Measurements from ENCODE around the gene ZNF217. TPM values are rescaled to one million over a fixed set of nuclear protein-coding genes. Genes with fewer than 3 reads are reported as not detected.

ZNF217 gene
- total RNA-seq, 2 donors from 2014 or later: 7.6 to 13.8 TPM

DNA sequence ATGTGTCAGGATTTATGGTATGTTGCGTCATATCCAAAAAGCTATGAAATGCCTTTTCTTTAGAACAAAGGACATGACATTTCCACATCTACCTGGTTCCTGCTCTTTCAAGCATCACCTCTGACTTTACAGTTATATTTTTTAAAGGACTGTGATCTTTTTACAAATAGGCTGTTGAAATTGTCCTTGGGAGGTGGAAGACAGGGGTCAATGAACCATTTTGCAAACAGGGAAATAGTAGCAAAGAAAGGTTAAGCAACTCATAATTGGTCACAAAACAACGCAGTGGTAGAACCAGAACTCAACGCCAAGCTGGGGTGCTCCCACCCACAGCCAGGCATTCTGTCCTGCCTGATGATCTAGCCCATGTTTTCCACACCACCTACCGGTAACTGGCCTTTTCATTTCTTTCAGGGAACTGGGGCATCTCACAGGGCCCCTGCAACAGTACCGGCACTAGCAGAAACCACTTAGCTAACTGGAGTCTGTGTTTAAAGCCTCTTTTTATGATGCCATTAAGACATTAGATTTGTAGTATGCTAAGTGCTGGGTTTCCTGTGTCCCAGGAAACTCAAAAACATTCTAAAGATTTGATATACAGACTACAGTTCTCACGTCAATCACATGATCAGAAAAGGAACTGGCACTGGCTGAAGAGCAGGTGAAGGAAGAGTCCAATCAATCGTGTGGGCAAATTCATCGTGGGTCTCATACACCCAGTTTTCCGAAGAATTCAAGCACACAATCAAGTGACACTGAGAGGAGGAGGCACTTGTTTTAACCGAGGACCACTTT lies 13.9 kb downstream of the ZNF217 start:
- peak; percentile 71 for DNase-seq (ENCODE audit: low spot score)
- Histone ChIP-seq H3K27ac (peak overlapping the region; percentile 59 to 66), H3K4me3 (no peak overlapping the region), H3K4me1 (peaks cover 0 to 45% of the 10 kb centered on the region in 2 donors), H3K27me3 (no peaks in the 10 kb centered on the region), H3K9me3 (no peaks in the 10 kb centered on the region), H3K36me3 (peaks cover 55% of the 10 kb centered on the region)
- TF ChIP-seq, protein P1, sequence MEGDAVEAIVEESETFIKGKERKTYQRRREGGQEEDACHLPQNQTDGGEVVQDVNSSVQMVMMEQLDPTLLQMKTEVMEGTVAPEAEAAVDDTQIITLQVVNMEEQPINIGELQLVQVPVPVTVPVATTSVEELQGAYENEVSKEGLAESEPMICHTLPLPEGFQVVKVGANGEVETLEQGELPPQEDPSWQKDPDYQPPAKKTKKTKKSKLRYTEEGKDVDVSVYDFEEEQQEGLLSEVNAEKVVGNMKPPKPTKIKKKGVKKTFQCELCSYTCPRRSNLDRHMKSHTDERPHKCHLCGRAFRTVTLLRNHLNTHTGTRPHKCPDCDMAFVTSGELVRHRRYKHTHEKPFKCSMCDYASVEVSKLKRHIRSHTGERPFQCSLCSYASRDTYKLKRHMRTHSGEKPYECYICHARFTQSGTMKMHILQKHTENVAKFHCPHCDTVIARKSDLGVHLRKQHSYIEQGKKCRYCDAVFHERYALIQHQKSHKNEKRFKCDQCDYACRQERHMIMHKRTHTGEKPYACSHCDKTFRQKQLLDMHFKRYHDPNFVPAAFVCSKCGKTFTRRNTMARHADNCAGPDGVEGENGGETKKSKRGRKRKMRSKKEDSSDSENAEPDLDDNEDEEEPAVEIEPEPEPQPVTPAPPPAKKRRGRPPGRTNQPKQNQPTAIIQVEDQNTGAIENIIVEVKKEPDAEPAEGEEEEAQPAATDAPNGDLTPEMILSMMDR (IDR thresholded peaks at IDR 0.05): no peak

DNA sequence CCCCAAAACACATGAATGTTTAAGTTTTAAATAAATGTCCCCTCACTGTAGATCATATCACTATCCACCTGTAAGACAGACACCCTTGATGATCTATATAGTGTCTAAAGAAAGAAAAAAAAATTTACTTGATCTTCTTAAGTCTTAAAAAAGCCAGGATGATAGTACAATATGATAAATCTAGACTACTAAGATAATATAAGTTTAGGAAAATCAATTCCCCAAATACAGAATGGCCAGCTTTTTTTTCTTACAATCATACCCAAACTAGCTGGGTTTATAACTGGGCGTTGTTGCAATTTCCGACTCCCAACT lies 14.4 kb downstream of the ZNF217 start:
- Histone ChIP-seq H3K36me3 (peaks cover 60% of the 10 kb centered on the region), H3K4me3 (no peak overlapping the region)
- TF ChIP-seq, protein P1 (IDR thresholded peaks at IDR 0.05): no peak

DNA sequence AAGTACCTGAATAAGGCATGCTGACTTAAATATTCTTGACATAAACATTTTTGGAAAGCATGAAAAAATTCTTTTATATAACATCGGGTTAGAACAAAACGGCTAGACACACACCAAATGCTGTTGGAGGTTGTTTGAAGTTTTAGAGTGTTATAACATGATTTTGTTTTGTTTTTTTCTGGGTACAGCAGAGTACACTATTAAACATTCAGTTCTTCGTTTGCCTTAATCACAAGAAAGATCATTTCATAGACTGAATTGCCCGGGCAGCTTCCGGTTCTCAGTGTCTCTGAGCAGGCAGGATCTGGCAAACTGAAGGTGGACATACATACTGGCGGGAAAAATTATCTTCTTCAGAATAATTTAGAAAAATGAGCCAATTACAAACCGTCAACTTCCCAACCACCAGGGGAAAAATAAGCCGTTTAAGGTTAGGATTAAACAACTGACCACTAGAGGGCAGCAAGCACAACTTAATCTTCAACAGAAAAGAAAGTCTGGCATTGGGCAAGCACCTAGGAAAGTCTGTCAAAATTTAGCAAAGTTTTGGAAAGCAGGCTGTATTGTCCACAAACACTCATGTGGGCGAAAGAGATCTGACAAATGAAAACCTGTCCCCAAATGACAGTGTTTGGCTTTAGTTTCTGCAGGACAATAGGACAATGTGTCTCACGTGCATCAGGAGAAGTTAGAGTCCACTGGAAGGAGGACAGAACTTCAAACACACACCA lies 15.0 kb downstream of the ZNF217 start:
- H3K4me1 ChIP-seq: peaks cover 0 to 45% of the 10 kb centered on the region in 2 donors

More for the DNA sequence above, 14.4 kb downstream of the ZNF217 start:
- peaks cover 0 to 45% of the 10 kb centered on the region in 2 donors for H3K4me1 ChIP-seq
- no peaks in the 10 kb centered on the region for H3K27me3 ChIP-seq
- DNase-seq (ENCODE audit: low spot score): no peak
- peak overlapping the region; percentile 59 to 66 for H3K27ac ChIP-seq
- no peaks in the 10 kb centered on the region for H3K9me3 ChIP-seq

GRCh38 chr20:53576586-53577318 lies 16.9 kb downstream of the ZNF217 start:
- Histone ChIP-seq H3K4me1 (peaks cover 0 to 33% of the 10 kb centered on the region in 2 donors), H3K4me3 (no peak overlapping the region), H3K9me3 (no peaks in the 10 kb centered on the region), H3K36me3 (peaks cover 70% of the 10 kb centered on the region), H3K27ac (no peak overlapping the region), H3K27me3 (no peaks in the 10 kb centered on the region)
- DNase-seq (ENCODE audit: low spot score): peak; percentile 43
- TF ChIP-seq, protein P1 (IDR thresholded peaks at IDR 0.05): no peak

More for the DNA sequence above, 15.0 kb downstream of the ZNF217 start:
- DNase-seq (ENCODE audit: low spot score): peak; percentile 59
- TF ChIP-seq, protein P1 (IDR thresholded peaks at IDR 0.05): peak; percentile 76 to 92
- peaks cover 66% of the 10 kb centered on the region for H3K36me3 ChIP-seq
- no peak overlapping the region for H3K4me3 ChIP-seq
- no peaks in the 10 kb centered on the region for H3K9me3 ChIP-seq
- H3K27ac ChIP-seq: peak overlapping the region; percentile 59 to 66
- no peaks in the 10 kb centered on the region for H3K27me3 ChIP-seq

- no peak overlapping the region for H3K4me3 ChIP-seq
- no peaks in the 10 kb centered on the region for H3K9me3 ChIP-seq
- H3K27ac ChIP-seq: no peak overlapping the region
- peaks cover 70% of the 10 kb centered on the region for H3K36me3 ChIP-seq
- TF ChIP-seq, protein P1 (IDR thresholded peaks at IDR 0.05): no peak
- no peaks in the 10 kb centered on the region for H3K27me3 ChIP-seq
- H3K4me1 ChIP-seq: peaks cover 0 to 27% of the 10 kb centered on the region in 2 donors
- DNase-seq (ENCODE audit: low spot score): peak; percentile 44
Measured at GRCh38 chr20:53576195-53576580, 17.5 kb downstream of the ZNF217 start.

Measured in right atrium auricular region (tissue), 2 donors.